Kidney epithelial cell (primary cell): Measurements from ENCODE around the gene CAPN15. TPM values are rescaled to one million over a fixed set of nuclear protein-coding genes. Genes with fewer than 3 reads are reported as not detected.
A peak's percentile ranks its signal among the peaks of the same experiment; 100 is the strongest.

ENCODE experiments used
- DNase-seq: peaks from one replicate; pipeline ENCODE4 v3.0.0-alpha.2; 2010; ENCODE audit warnings: low read depth
- H3K27me3 ChIP-seq: 2 replicates; pipeline ENCODE4 v1.6.0; 2011; ENCODE audit warnings: low read length; ENCODE audit not compliant: control insufficient read depth, insufficient read depth
- H3K36me3 ChIP-seq: 2 replicates; pipeline ENCODE4 v1.5.1; 2011; ENCODE audit warnings: low read length; ENCODE audit not compliant: control insufficient read depth, insufficient read depth
- H3K4me3 ChIP-seq: 2 replicates; pipeline ENCODE4 v1.5.1; 2011; ENCODE audit warnings: low read depth, mild to moderate bottlenecking, control low read depth, low read length
- CTCF ChIP-seq: IDR thresholded peaks from 2 replicates; pipeline ENCODE4 v1.5.1; 2011; ENCODE audit warnings: mild to moderate bottlenecking, moderate library complexity, low read length, control low read depth, inconsistent platforms; ENCODE audit not compliant: insufficient read depth, poor library complexity, severe bottlenecking
- total RNA-seq: library from RNA; depleted of rRNA; stranded (reverse); fragments of >200 nt; gene quantifications from 2 replicates; pipeline ENCODE4 v1.2.3, GENCODE V29; 2015

Gene CAPN15
- total RNA-seq, 1 donor from 2014 or later = 47.1 TPM

GRCh38 chr16:529012-529575 is 1.6 kb downstream of the CAPN15 start:
- no peak for DNase-seq
- no peak for TF ChIP-seq CTCF
- Histone ChIP-seq H3K36me3 (peaks cover 2% of the 10 kb centered on the region), H3K27me3 (no peaks in the 10 kb centered on the region), H3K4me3 (peak overlapping the region; percentile 81)

GRCh38 chr16:530111-530817 is 2.8 kb downstream of the CAPN15 start:
- no peaks in the 10 kb centered on the region for H3K27me3 ChIP-seq
- H3K36me3 ChIP-seq = peaks cover 3% of the 10 kb centered on the region
- H3K4me3 ChIP-seq = no peak overlapping the region
- TF ChIP-seq CTCF = no peak
- no peak for DNase-seq

GRCh38 chr16:531494-532125 is 4.1 kb downstream of the CAPN15 start:
- TF ChIP-seq CTCF = no peak
- DNase-seq = no peak
- peaks cover 3% of the 10 kb centered on the region for H3K36me3 ChIP-seq
- no peak overlapping the region for H3K4me3 ChIP-seq
- no peaks in the 10 kb centered on the region for H3K27me3 ChIP-seq

- no peaks in the 10 kb centered on the region for H3K27me3 ChIP-seq
- H3K4me3 ChIP-seq = no peak overlapping the region
- DNase-seq = no peak
- TF ChIP-seq CTCF = no peak
- H3K36me3 ChIP-seq = peaks cover 6% of the 10 kb centered on the region
Measured at GRCh38 chr16:533391-534123, 6.0 kb downstream of the CAPN15 start.

GRCh38 chr16:534135-534534 is 6.6 kb downstream of the CAPN15 start:
- no peak overlapping the region for H3K4me3 ChIP-seq
- no peak for DNase-seq
- no peak for TF ChIP-seq CTCF
- H3K36me3 ChIP-seq = peaks cover 6% of the 10 kb centered on the region
- no peaks in the 10 kb centered on the region for H3K27me3 ChIP-seq
